Neural progenitor cell (in vitro differentiated cells): ENCODE data around the gene YBX3. TPM values are rescaled to one million over a fixed set of nuclear protein-coding genes. Genes with fewer than 3 reads are reported as not detected.

Experiments used
- DNase-seq: peaks from one replicate; pipeline ENCODE4 v3.0.0-alpha.2; 2016; ENCODE audit warnings: low spot score
- H2AFZ ChIP-seq: fragments of 200-600 bp; sonication (generic); replicated peaks from 2 replicates; pipeline ENCODE4 v1.6.1; 2016; ENCODE audit warnings: antibody characterized with exemption
- H3F3A ChIP-seq: fragments of 200-600 bp; sonication (generic); 2 replicates; pipeline ENCODE4 v1.6.1; 2016; ENCODE audit warnings: antibody characterized with exemption, low read depth
- H3K27ac ChIP-seq: fragments of 200-600 bp; sonication (generic); 2 replicates; pipeline ENCODE4 v1.5.1; 2016; ENCODE audit warnings: mild to moderate bottlenecking
- H3K27me3 ChIP-seq: fragments of 200-600 bp; sonication (generic); 2 replicates; pipeline ENCODE4 v1.6.1; 2016; ENCODE audit warnings: mild to moderate bottlenecking, moderate library complexity
- H3K36me3 ChIP-seq: fragments of 200-600 bp; sonication (generic); 2 replicates; pipeline ENCODE4 v1.5.1; 2016
- H3K4me1 ChIP-seq: fragments of 200-600 bp; sonication (generic); 2 replicates; pipeline ENCODE4 v1.6.1; 2016; ENCODE audit warnings: mixed run types
- H3K4me2 ChIP-seq: fragments of 200-600 bp; sonication (generic); 2 replicates; pipeline ENCODE4 v1.6.1; 2016
- H3K4me3 ChIP-seq: fragments of 200-600 bp; sonication (generic); 2 replicates; pipeline ENCODE4 v1.5.1; 2016
- H3K79me2 ChIP-seq: fragments of 200-600 bp; sonication (generic); 2 replicates; pipeline ENCODE4 v1.6.1; 2016; ENCODE audit warnings: low read depth
- H3K9ac ChIP-seq: fragments of 200-600 bp; sonication (generic); 2 replicates; pipeline ENCODE4 v1.6.1; 2016
- H3K9me3 ChIP-seq: fragments of 200-600 bp; sonication (generic); 2 replicates; pipeline ENCODE4 v1.5.1; 2016; ENCODE audit warnings: low read depth
- H4K20me1 ChIP-seq: fragments of 200-600 bp; sonication (generic); 2 replicates; pipeline ENCODE4 v1.6.1; 2016; ENCODE audit warnings: low read depth
- H3K27ac Mint-ChIP-seq: 3 replicates; pipeline ENCODE4 v1.8.0; 2021; ENCODE audit warnings: mixed read lengths
- H3K27me3 Mint-ChIP-seq: 2 replicates; pipeline ENCODE4 v1.8.0; 2022; ENCODE audit warnings: low read depth, mild to moderate bottlenecking, inconsistent platforms, moderate library complexity, mixed read lengths; ENCODE audit not compliant: insufficient read depth
- H3K36me3 Mint-ChIP-seq: 3 replicates; pipeline ENCODE4 v1.8.0; 2021; ENCODE audit warnings: mixed read lengths
- H3K4me1 Mint-ChIP-seq: 3 replicates; pipeline ENCODE4 v1.8.0; 2021; ENCODE audit warnings: mixed read lengths
- H3K4me3 Mint-ChIP-seq: 3 replicates; pipeline ENCODE4 v1.8.0; 2021; ENCODE audit warnings: mild to moderate bottlenecking, moderate library complexity, mixed read lengths
- H3K9me3 Mint-ChIP-seq: 3 replicates; pipeline ENCODE4 v1.8.0; 2020; ENCODE audit warnings: mixed read lengths
- EZH2 ChIP-seq: fragments of 200-600 bp; sonication (generic); IDR thresholded peaks from 2 replicates; pipeline ENCODE4 v1.6.1; 2017; ENCODE audit warnings: antibody characterized with exemption, mild to moderate bottlenecking, moderate library complexity
- EZH2phosphoT487 ChIP-seq: fragments of 200-600 bp; sonication (generic); IDR thresholded peaks from 2 replicates; pipeline ENCODE4 v1.6.1; 2017; ENCODE audit warnings: antibody characterized with exemption
- total RNA-seq: library from RNA; depleted of rRNA; stranded (reverse); fragments of >200 nt; gene quantifications from 2 replicates; pipeline ENCODE4 v1.2.3, GENCODE V29; 2015; ENCODE audit warnings: low replicate concordance
- TF ChIP-seq, protein P1 (sequence below): fragments of 200-600 bp; sonication (generic); IDR thresholded peaks from 2 replicates; pipeline ENCODE4 v1.5.1; 2017; ENCODE audit warnings: antibody characterized with exemption, mild to moderate bottlenecking

The YBX3 gene
- total RNA-seq, 1 donor from 2014 or later: 78.9 TPM

DNA sequence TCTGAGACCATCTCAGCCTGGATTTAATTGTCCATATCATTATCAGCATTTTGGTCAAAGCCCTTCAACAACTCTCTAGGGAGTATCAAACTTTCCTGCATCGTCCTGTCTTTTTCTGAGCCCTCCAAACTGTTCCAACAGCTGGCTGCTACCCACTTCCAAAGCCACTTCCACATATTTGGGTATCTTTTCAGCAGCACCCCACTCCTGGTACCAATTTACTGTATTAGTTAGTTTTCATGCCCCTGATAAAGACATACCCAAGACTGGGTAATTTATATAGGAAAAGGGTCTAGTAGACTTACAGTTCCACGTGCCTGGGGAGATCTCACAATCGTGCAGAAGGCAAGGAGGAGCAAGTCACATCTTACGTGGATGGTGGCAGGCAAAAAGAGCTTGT is 33.1 kb upstream of the YBX3 start:
- no peak for DNase-seq
- no peaks in the 10 kb centered on the region for H3K27me3 Mint-ChIP-seq
- H4K20me1 ChIP-seq: no peaks in the 10 kb centered on the region
- H3K27ac ChIP-seq: no peak overlapping the region
- no peaks in the 10 kb centered on the region for H3K36me3 Mint-ChIP-seq
- peaks cover 13% of the 10 kb centered on the region for H3K9me3 ChIP-seq
- no peak overlapping the region for H3K9ac ChIP-seq
- no peak overlapping the region for H2AFZ ChIP-seq
- no peaks in the 10 kb centered on the region for H3K79me2 ChIP-seq
- H3F3A ChIP-seq: no peaks in the 10 kb centered on the region
- no peak overlapping the region for H3K4me2 ChIP-seq
- H3K4me3 Mint-ChIP-seq: no peak overlapping the region
- H3K9me3 Mint-ChIP-seq: peaks cover 13% of the 10 kb centered on the region
- no peaks in the 10 kb centered on the region for H3K36me3 ChIP-seq
- no peaks in the 10 kb centered on the region for H3K4me1 ChIP-seq
- TF ChIP-seq, protein P1, sequence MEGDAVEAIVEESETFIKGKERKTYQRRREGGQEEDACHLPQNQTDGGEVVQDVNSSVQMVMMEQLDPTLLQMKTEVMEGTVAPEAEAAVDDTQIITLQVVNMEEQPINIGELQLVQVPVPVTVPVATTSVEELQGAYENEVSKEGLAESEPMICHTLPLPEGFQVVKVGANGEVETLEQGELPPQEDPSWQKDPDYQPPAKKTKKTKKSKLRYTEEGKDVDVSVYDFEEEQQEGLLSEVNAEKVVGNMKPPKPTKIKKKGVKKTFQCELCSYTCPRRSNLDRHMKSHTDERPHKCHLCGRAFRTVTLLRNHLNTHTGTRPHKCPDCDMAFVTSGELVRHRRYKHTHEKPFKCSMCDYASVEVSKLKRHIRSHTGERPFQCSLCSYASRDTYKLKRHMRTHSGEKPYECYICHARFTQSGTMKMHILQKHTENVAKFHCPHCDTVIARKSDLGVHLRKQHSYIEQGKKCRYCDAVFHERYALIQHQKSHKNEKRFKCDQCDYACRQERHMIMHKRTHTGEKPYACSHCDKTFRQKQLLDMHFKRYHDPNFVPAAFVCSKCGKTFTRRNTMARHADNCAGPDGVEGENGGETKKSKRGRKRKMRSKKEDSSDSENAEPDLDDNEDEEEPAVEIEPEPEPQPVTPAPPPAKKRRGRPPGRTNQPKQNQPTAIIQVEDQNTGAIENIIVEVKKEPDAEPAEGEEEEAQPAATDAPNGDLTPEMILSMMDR: no peak
- TF ChIP-seq EZH2phosphoT487: no peak
- no peak for TF ChIP-seq EZH2
- no peak overlapping the region for H3K27ac Mint-ChIP-seq
- H3K27me3 ChIP-seq: peaks cover 9% of the 10 kb centered on the region
- H3K4me3 ChIP-seq: no peak overlapping the region
- no peaks in the 10 kb centered on the region for H3K4me1 Mint-ChIP-seq

DNA sequence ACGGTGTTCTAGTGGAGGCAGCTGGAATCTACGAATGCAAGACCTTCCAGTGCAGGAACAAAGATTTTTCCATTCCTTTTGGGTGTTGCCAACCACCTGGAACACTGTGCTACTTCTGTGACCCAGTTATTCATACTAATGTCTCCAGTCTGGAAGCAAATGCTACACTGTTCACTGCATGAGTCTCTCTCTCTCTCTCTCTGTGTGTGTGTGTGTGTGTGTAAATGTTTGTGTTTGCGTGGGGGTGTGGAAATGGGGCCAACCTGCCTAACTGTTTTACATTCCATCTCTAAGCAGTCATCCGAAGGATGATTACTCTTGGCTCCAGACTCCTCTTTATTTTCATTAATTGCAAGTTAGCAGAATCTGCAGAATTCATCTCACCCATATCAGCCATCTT is 29.9 kb upstream of the YBX3 start:
- Mint-ChIP-seq H3K4me3 (no peak overlapping the region), H3K27ac (no peak overlapping the region), H3K27me3 (no peaks in the 10 kb centered on the region), H3K36me3 (no peaks in the 10 kb centered on the region), H3K4me1 (no peaks in the 10 kb centered on the region), H3K9me3 (peaks cover 13% of the 10 kb centered on the region)
- Histone ChIP-seq H3K4me2 (no peak overlapping the region), H3F3A (no peaks in the 10 kb centered on the region), H3K27me3 (no peaks in the 10 kb centered on the region), H3K79me2 (no peaks in the 10 kb centered on the region), H3K27ac (no peak overlapping the region), H3K36me3 (no peaks in the 10 kb centered on the region), H4K20me1 (no peaks in the 10 kb centered on the region), H3K9ac (no peak overlapping the region), H2AFZ (no peak overlapping the region), H3K4me1 (no peaks in the 10 kb centered on the region), H3K9me3 (peaks cover 13% of the 10 kb centered on the region), H3K4me3 (no peak overlapping the region)
- DNase-seq: no peak
- TF ChIP-seq EZH2 (no peak), EZH2phosphoT487 (no peak)
- TF ChIP-seq, protein P1: no peak

DNA sequence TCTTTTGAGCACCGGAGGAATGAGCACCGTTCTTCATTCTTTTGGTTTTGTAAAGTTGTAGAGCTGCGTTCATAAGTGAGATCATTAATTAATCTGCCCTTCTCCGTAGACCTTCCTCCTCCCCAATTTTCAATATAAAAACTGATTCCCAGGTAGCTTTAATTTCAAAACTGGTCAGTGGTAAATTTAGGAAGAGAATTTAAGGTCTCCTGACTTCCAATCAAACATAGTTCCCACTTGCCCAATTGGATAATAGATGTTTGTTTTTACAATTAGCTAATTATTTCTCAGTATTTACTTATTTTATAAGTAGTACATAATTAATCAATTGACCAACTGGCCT is 27.2 kb upstream of the YBX3 start:
- TF ChIP-seq, protein P1: no peak
- TF ChIP-seq EZH2 (no peak), EZH2phosphoT487 (no peak)
- no peak for DNase-seq
- H3K9ac ChIP-seq: no peak overlapping the region
- Mint-ChIP-seq H3K27me3 (peaks cover 4% of the 10 kb centered on the region), H3K4me3 (peak overlapping the region; percentile 1), H3K27ac (no peak overlapping the region), H3K9me3 (peaks cover 3% of the 10 kb centered on the region), H3K36me3 (no peaks in the 10 kb centered on the region), H3K4me1 (no peaks in the 10 kb centered on the region)
- H3K9me3 ChIP-seq: no peaks in the 10 kb centered on the region
- no peaks in the 10 kb centered on the region for H3F3A ChIP-seq
- H3K27ac ChIP-seq: no peak overlapping the region
- H3K27me3 ChIP-seq: no peaks in the 10 kb centered on the region
- no peaks in the 10 kb centered on the region for H3K79me2 ChIP-seq
- no peaks in the 10 kb centered on the region for H3K4me1 ChIP-seq
- H4K20me1 ChIP-seq: no peaks in the 10 kb centered on the region
- H3K4me2 ChIP-seq: no peak overlapping the region
- H2AFZ ChIP-seq: peak overlapping the region; percentile 41
- H3K36me3 ChIP-seq: no peaks in the 10 kb centered on the region
- no peak overlapping the region for H3K4me3 ChIP-seq
